ENCODE measurements around the gene ANAPC15. TPM values are rescaled to one million over a fixed set of nuclear protein-coding genes. Genes with fewer than 3 reads are reported as not detected.

The ANAPC15 gene
- total and polyA plus RNA-seq, 9 of the 15 experiments (the other 6 are each of a cell fraction or from before 2014, with no cell fraction given), result 53.0 to 254 (median 75.7) TPM

DNA sequence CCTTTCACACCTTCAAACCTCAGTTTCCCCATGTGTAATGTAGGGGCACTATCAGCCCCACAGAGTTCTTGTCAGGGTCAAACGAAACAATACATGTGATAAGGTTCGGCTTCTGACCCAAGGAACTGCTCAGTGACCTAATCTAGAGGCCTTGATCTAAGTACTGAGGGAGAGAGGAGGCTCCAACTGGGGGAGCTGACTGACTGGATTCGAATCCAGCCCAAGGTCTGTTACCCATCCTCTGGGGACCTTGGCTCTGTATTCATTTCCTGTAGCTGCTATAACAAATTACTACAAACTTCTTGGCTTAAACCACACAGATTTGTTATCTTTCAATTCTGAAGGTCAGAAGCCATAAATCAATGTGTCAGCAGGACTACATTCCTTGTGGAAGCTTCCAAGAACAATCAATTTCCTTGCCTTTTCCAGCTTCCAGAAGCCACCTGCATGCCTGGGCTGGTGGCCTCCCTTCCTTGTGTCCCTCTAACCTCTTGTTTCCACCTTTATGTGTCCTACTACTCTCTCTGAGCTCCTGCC is 10.7 kb upstream of the ANAPC15 start (continued):
- TF ChIP-seq NR2C2 (CRISPR knock-in tag; IDR thresholded peaks at IDR 0.05), result no peak
- 0 out of 2 replicates have a peak, but pooled peaks have one; percentile 46 for TF ChIP-seq NR2C2 (tag; IDR thresholded peaks at IDR 0.05)
- TF ChIP-seq EZH2 (IDR thresholded peaks at IDR 0.05; ENCODE audit: borderline replicate concordance, low read depth, low read length), result no peak
- no peak for TF ChIP-seq PML (IDR thresholded peaks at IDR 0.05; ENCODE audit: low read length)
- TF ChIP-seq, protein P1, sequence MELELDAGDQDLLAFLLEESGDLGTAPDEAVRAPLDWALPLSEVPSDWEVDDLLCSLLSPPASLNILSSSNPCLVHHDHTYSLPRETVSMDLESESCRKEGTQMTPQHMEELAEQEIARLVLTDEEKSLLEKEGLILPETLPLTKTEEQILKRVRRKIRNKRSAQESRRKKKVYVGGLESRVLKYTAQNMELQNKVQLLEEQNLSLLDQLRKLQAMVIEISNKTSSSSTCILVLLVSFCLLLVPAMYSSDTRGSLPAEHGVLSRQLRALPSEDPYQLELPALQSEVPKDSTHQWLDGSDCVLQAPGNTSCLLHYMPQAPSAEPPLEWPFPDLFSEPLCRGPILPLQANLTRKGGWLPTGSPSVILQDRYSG (tag; conservative IDR thresholded peaks at IDR 0.05; ENCODE audit: low read depth), result no peak
- TF ChIP-seq, protein P2, sequence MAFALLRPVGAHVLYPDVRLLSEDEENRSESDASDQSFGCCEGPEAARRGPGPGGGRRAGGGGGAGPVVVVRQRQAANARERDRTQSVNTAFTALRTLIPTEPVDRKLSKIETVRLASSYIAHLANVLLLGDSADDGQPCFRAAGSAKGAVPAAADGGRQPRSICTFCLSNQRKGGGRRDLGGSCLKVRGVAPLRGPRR (CRISPR knock-in tag; IDR thresholded peaks at IDR 0.05), result no peak
- TF ChIP-seq STAT5B (CRISPR knock-in tag; IDR thresholded peaks at IDR 0.05), result no peak
- TF ChIP-seq MEIS2 (IDR thresholded peaks at IDR 0.05; ENCODE audit: partially characterized antibody), result peak; percentile 98
- TF ChIP-seq TEAD4 (IDR thresholded peaks at IDR 0.05; ENCODE audit: low read length), result peak; percentile 26; the same call in 1 of the 2 replicates
- TF ChIP-seq TEAD4 (CRISPR knock-in tag; IDR thresholded peaks at IDR 0.05; ENCODE audit: borderline replicate concordance), result no peak

DNA sequence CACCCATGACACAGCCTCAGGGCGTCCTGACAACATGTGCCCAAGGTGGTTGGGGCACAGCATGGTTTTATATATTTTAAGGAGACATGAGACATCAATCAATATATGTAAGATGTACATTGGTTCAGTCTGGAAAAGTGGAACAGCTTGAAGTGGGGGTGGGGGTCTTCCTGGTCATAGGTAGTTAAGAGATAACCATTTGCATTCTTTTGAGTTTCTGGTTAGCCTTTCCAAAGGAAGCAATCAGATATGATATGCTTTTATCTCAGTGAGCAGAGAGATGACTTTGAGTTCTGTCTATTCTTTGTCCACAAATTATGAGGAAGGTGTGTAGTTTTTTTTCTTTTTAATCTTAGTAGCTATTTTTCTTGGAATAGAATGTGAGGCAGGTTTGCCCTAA is 10.1 kb upstream of the ANAPC15 start:
- Histone ChIP-seq H3K36me3 (ENCODE audit: control insufficient read depth, insufficient read depth, low read length) (no peaks in the 10 kb centered on the region), H3K79me2 (ENCODE audit: control insufficient read depth, insufficient read depth, low read length) (no peaks in the 10 kb centered on the region), H2AFZ (ENCODE audit: low read depth, low read length) (no peak overlapping the region), H3K27me3 (ENCODE audit: control insufficient read depth in 2 of 2, insufficient read depth in 2 of 2, low read length in 2 of 2) (no peaks in the 10 kb centered on the region), H4K20me1 (replicated peaks; ENCODE audit: control insufficient read depth, insufficient read depth, low read length) (no peaks in the 10 kb centered on the region), H3K9ac (ENCODE audit: insufficient read depth in 1 of 2, low read depth in 2 of 2, low read length in 2 of 2) (no peak overlapping the region), H3K4me2 (ENCODE audit: insufficient read depth, low read length) (no peak overlapping the region), H3K4me1 (replicated peaks in 1 of 2; ENCODE audit: control insufficient read depth in 2 of 2, insufficient read depth in 2 of 2, low read length in 2 of 2) (peaks cover 25 to 30% of the 10 kb centered on the region in 2 experiments), H3K4me3 (no peak overlapping the region), H3K9me1 (ENCODE audit: control insufficient read depth, insufficient read depth, low read length) (no peaks in the 10 kb centered on the region), H3K27ac (ENCODE audit: extremely low read depth, low read depth, low read length) (no peak overlapping the region), H3K9me3 (replicated peaks; ENCODE audit: control insufficient read depth, insufficient read depth, low read depth, low read length) (no peaks in the 10 kb centered on the region; the same call in 1 of the 2 replicates)
- in situ Hi-C loops (cut with MboI) (no loop called here), intact Hi-C loops (cut with micrococcal nuclease) (no loop called here)
- no TSS peak for BruUV-seq (replicated peaks)
- FAIRE-seq (no peak), ATAC-seq (no peak), DNase-seq (ENCODE audit: extremely low read depth in 1 of 4, low spot score in 3 of 4) (no peak)
- ChIA-PET CTCF (ENCODE audit: low intra/inter-chr PET ratio) (no interaction called here), POLR2A (interaction anchor here (1.5 to 1.6 kb wide), 2 partner anchors 10 to 12 kb away, joined by 4 to 5 read pairs; partner anchors contain the start of gene ANAPC15)
- 33% methylated on average over 1 of the region's 1 CpG for WGBS (ENCODE audit: insufficient coverage, low coverage, missing lambda C conversion rate)
- peak; percentile 56 for TF ChIP-seq SMARCA4 (IDR thresholded peaks at IDR 0.05)
- peak; percentile 59; the same call in 1 of the 2 replicates for TF ChIP-seq ADNP (tag; IDR thresholded peaks at IDR 0.05)
- TF ChIP-seq, protein P3, sequence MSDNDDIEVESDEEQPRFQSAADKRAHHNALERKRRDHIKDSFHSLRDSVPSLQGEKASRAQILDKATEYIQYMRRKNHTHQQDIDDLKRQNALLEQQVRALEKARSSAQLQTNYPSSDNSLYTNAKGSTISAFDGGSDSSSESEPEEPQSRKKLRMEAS (CRISPR knock-in tag; IDR thresholded peaks at IDR 0.05), result no peak
- peak; percentile 57; the same call in 1 of the 2 replicates for TF ChIP-seq ZEB2 (IDR thresholded peaks at IDR 0.05)
- no peak for TF ChIP-seq ZNF717 (CRISPR knock-in tag; IDR thresholded peaks at IDR 0.05)
- peak; percentile 36; the same call in 1 of the 2 replicates for TF ChIP-seq TCF3 (CRISPR knock-in tag; IDR thresholded peaks at IDR 0.05)
- TF ChIP-seq, protein P4, sequence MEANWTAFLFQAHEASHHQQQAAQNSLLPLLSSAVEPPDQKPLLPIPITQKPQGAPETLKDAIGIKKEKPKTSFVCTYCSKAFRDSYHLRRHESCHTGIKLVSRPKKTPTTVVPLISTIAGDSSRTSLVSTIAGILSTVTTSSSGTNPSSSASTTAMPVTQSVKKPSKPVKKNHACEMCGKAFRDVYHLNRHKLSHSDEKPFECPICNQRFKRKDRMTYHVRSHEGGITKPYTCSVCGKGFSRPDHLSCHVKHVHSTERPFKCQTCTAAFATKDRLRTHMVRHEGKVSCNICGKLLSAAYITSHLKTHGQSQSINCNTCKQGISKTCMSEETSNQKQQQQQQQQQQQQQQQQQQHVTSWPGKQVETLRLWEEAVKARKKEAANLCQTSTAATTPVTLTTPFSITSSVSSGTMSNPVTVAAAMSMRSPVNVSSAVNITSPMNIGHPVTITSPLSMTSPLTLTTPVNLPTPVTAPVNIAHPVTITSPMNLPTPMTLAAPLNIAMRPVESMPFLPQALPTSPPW (CRISPR knock-in tag; IDR thresholded peaks at IDR 0.05), result peak; percentile 16; the same call in 1 of the 2 replicates
